GM21360 (cell line): ENCODE data around the gene DTYMK.
"Not testable (repeated sequence)": the region's sequence is repeated elsewhere in the genome, so short reads cannot be mapped to it uniquely, and the experiment has no call there.

Experiments
- ATAC-seq: cut with Tn5 transposase; IDR thresholded peaks from one replicate; pipeline ENCODE4 v1.9.1; 2021; ENCODE audit warnings: mild to moderate bottlenecking, moderate library complexity; ENCODE audit not compliant: unreplicated experiment

The DTYMK gene

GRCh38 chr2:241673189-241673663, 13.4 kb downstream of the DTYMK start:
- ATAC-seq = no peak

GRCh38 chr2:241672243-241673188, 14.1 kb downstream of the DTYMK start:
- ATAC-seq = no peak

GRCh38 chr2:241671457-241672240, 15.0 kb downstream of the DTYMK start:
- ATAC-seq = no peak

GRCh38 chr2:241670333-241671110, 16.1 kb downstream of the DTYMK start:
- ATAC-seq = no peak

- ATAC-seq = no peak
These were observed 17.8 kb downstream of the DTYMK start for GRCh38 chr2:241668839-241669238.

- ATAC-seq = no peak
These were observed 18.3 kb downstream of the DTYMK start for GRCh38 chr2:241668354-241668753.

GRCh38 chr2:241666627-241667400, 19.8 kb downstream of the DTYMK start:
- no peak for ATAC-seq

- no peak for ATAC-seq
These were observed 20.7 kb downstream of the DTYMK start for GRCh38 chr2:241665731-241666440.

- ATAC-seq = not testable (repeated sequence)
These were observed 23.9 kb downstream of the DTYMK start for GRCh38 chr2:241662731-241663130.

GRCh38 chr2:241660593-241661213, 25.9 kb downstream of the DTYMK start:
- ATAC-seq = no peak

GRCh38 chr2:241659150-241659739, 27.4 kb downstream of the DTYMK start:
- no peak for ATAC-seq

GRCh38 chr2:241658296-241658695, 28.3 kb downstream of the DTYMK start:
- no peak for ATAC-seq

- no peak for ATAC-seq
These were observed 28.8 kb downstream of the DTYMK start for GRCh38 chr2:241657786-241658254.

- ATAC-seq = no peak
These were observed 30.3 kb downstream of the DTYMK start for GRCh38 chr2:241656190-241656741.

GRCh38 chr2:241655516-241656189, 31.0 kb downstream of the DTYMK start:
- no peak for ATAC-seq

- no peak for ATAC-seq
These were observed 32.1 kb downstream of the DTYMK start for GRCh38 chr2:241654551-241654950.

- ATAC-seq = no peak
These were observed 33.3 kb downstream of the DTYMK start for GRCh38 chr2:241653210-241653750.
